Measurements from ENCODE around the gene CTNNA1.

Gene CTNNA1

GRCh38 chr5:138869763-138870500, 116.7 kb downstream of the CTNNA1 start:
- no peak for DNase-seq

DNA sequence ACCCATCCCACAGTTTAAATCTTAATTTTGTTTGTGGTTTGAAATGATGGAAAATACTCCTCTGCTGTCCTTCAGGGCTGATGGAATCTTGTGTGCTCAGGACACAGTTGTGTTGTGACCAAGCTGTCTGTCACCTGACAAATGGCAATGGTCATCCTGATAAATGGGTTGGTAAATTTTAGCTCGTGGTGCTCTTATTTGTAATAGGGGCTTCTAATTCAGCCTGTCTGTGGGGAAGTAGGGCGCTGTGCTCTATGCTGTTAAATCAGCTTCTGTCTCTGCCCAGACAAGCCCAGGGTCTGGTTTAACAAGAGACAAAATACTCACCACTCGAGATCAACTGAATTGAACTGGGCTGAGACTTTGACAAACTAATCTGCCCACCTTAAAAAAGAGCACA, 117.4 kb downstream of the CTNNA1 start:
- no peak for DNase-seq

DNA sequence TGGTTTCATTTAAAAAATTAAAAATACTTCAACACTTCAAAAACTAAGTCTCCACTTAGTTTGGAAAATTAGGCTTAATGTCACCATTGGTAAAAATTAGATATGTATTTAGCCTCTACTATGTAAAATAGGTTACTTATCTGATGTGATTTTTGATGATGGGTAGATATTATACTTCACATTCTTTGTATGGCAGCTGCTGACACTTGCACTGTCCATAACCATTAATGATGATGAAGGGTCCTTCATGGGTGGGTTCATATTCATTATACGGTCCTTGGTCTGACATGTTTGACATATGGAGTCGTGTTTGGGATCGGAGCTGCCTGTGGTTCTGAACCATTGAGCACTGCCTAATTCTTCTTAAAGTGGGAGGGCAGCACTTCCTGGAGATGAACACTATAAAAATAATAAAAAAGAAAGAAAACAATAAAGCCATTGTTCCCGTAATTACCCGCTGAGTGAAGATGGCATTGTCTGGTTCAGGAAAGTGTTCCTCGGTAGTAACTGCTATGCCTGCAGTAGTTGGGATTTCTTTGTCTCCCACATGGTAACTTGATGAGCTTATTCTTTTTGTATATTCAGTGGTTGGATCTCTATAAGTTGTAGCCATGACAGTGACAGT, 119.7 kb downstream of the CTNNA1 start:
- DNase-seq, result peak; percentile 45

DNA sequence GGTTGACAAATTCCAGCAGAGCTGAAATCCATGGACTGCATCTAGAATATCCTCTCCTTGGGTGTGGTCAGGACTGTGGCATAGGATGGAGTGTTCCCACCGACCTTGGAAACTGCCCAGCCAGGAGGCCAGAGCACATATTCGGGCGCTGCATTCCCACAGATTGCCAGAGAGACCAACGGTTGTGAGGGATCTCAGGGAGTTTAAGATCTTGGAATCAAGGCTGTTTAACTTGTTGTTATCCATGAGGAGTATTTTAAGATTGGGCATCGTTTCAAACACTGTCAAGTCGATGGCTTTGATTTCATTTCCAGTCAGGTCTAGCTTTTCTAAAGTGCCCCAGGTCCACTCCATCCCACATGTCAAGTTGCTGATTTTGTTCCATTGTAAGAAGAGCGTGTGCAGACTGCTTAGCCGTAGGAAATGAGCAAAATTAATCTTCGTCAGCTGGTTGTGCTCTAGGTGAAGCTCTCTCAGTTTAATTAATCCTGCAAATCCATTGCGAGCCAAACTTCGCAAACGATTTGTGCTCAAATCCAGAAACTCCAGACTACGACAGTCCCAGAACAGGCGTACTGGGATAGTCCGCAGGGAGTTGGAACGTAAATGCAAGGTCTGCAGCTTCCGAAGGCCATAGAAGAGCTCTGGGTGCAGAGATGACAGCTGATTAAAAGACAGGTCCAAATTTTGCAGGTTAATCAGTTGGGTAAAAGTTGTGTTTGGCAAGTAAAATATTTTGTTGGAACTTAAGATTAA, 120.4 kb downstream of the CTNNA1 start:
- DNase-seq, result no peak

DNA sequence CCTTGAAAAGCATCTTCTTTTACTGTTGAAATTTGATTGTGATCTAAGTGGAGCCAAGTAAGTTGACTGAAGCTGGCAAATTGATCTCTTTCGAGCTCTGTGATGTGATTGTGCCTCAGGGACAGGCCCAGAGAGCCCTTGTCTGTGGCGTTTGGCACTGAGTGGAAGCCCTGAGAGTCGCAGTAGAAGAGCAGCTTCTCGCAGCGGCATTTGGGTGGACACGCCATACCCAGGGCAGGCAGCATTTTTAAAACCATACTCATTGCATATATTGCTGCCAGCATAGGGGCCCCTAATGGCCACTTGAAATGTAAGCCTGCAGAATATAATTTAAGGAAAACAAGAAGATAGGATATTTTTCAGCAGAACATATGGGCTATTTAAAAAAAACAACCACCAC, 121.0 kb downstream of the CTNNA1 start:
- no peak for DNase-seq

- DNase-seq, result no peak
These were observed 121.7 kb downstream of the CTNNA1 start, which contains the start of gene LRRTM2 for GRCh38 chr5:138874771-138875551. LRRTM2 (minus strand) TSS chr5:138875335; CDS start chr5:138874911, 424 bp downstream.

GRCh38 chr5:138875552-138875875, 122.3 kb downstream of the CTNNA1 start:
- no peak for DNase-seq

GRCh38 chr5:138875946-138876345, 122.7 kb downstream of the CTNNA1 start:
- no peak for DNase-seq

- no peak for DNase-seq
These were observed 123.6 kb downstream of the CTNNA1 start for GRCh38 chr5:138876811-138877210.

- no peak for DNase-seq
These were observed 125.4 kb downstream of the CTNNA1 start for GRCh38 chr5:138878437-138879235.

- no peak for DNase-seq
These were observed 130.0 kb downstream of the CTNNA1 start for GRCh38 chr5:138883211-138883610.

GRCh38 chr5:138884094-138884493, 130.9 kb downstream of the CTNNA1 start:
- no peak for DNase-seq

GRCh38 chr5:138884554-138884953, 131.3 kb downstream of the CTNNA1 start:
- DNase-seq, result no peak

GRCh38 chr5:138889994-138890393, 136.8 kb downstream of the CTNNA1 start:
- no peak for DNase-seq

DNA sequence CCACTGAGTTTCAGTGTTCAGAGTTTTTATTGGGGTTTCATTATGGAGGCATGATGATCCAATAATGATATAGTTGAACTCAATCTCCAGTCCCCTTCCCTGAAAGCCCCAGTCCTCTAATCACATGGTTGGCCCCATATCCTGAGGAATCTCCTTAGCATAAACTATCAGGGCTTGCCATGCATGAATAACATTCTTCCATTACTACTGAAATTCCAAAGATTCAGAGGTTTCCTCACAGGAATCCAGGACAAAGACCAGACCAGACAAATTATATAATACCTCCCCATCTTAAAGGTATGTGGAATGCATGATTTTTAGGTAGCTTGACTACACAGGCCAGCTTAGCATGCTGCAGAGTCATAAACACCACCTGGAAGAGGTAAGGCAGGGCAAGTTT, 137.4 kb downstream of the CTNNA1 start:
- DNase-seq, result no peak

DNA sequence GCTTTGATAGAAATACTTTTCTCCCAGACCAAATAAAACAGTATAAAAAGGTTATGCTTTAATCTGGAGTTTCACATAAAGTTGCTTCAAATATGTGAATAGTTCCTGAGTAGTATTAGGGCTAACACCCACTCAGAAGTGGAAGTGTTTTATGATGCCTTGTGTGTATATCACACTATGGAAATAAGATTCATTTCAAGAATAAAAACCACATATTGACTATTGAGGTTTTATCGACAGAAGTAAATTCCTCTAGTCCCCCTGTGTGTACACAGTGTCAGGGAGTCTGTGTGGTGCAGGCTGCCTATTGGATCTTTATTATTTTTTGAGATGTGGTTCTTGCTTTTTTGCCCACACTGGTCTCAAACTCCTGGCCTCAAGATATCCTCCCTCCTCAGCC, 142.7 kb downstream of the CTNNA1 start:
- no peak for DNase-seq

DNA sequence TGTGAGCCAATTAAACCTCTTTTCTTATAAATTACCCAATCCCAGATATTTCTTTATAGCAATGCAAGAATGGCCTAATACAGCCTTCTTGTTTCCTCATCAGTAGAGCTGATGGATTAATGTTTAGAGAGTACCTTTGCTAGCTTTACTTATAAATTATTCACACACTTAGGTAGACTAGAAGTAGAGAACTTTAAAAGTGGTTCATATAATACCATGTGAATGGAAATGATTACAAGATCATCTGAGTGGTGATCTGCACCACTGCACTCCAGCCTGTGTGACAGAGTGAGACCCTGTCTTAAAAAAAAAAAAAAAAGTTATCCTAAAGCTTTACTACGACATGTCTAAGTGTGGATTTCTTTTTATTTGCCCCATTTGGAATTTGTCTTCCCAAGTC, 145.1 kb downstream of the CTNNA1 start:
- DNase-seq, result no peak

DNA sequence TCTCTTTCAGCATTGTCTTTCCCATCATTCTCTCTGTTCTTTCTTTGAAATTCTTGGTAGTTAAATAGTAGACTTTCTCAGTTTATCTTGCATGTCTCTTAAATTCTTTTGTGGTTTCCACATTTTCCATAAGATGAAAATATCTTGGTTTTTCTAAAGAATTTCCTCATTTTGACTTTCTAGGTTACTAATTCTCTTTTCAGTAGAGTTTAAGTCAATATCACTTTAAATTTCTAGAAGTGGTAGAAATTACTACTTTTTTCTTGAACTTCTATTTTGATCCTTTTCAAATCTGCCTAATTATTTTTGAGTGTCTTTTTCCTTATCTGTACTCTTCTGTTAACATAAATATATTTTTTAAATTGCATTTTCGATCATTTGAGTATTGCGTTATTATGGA, 145.5 kb downstream of the CTNNA1 start:
- no peak for DNase-seq

DNA sequence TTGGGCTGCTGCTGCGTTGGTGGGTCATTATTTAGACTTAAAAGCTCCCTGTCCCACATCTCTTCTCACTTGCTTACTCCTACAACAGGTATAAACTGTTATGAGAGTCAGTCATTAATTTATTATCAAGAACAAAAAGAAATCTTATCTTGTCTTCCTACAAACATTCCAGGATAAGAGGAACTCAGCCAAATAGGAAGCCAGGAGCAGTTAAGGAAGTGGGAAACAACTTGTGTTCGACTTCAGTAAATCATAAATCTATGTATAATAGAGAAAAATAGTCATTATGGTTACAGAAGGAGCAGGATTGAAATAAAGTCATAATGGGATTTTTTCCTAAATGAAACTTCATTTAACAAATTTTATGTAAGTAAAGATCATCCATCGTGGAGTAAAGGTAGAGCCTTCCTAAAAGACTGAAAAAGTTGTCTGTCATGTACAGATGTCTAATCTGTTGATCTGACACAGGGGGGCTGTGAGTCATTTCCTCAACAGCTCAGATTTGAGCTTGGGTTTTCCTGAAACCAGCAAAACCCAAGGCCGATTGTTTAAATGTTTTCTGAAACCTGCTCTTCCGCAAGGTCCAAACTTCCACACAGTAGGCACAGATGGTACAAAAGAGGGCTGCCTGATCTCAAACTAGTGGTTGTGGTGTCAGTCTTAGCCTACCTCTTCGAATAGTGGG, 147.2 kb downstream of the CTNNA1 start:
- DNase-seq, result no peak

DNA sequence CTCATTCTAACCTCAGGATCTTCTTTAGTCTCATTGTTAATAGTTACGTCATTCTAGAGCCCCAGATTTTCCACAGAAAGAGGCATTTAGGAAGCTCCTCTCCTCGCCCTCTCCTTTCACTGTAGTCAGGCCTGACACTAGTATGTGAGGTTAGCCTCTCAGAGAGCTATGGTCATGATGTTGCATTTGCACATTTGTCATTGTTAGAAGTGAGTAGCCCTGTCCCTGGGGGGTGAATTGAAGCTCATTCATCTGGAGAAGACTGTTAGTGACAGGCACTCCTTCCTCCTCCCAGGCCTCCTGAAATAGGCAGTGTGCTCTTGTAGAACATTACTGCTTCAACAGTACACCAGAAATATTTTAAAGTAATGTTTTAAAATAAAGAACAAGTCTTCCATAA, 148.5 kb downstream of the CTNNA1 start:
- no peak for DNase-seq

GRCh38 chr5:138903130-138903775, 150.0 kb downstream of the CTNNA1 start:
- no peak for DNase-seq
